HepG2 (cell line): ENCODE results near the gene ATP11C. TPM values are rescaled to one million over a fixed set of nuclear protein-coding genes. Genes with fewer than 3 reads are reported as not detected.

ENCODE experiments used
- ATAC-seq: fragments of 200-7000 bp; cut with Tn5 transposase; 3 replicates; pipeline ENCODE4 v1.9.1; 2020; ENCODE audit warnings: mild to moderate bottlenecking, moderate library complexity
- BruUV-seq: library from RNA; stranded (reverse); fragments of 400-500 nt; replicated peaks from 2 replicates; lab custom pipeline; 2021; lab: Mats Ljungman, UMichigan
- CTCF ChIA-PET: fragments of 300-600 bp; formaldehyde crosslinking; extraction: SDS; loops from one replicate; lab custom pipeline; 2021; ENCODE audit warnings: low total read pairs, inconsistent platforms, low intra/inter-chr PET ratio; lab: Yijun Ruan, JAX
- POLR2A ChIA-PET: fragments of 350-600 bp; sonication (Branson Sonifier 250); formaldehyde crosslinking; loops from one replicate; lab custom pipeline; 2020; ENCODE audit warnings: antibody characterized with exemption, inconsistent platforms; lab: Yijun Ruan, JAX
- DNase-seq: peaks from one replicate; pipeline ENCODE4 v3.0.0-alpha.2; 2015; ENCODE audit warnings: low spot score
- FAIRE-seq: peaks from 3 replicates; lab custom pipeline; 2011; peaks lifted over from hg19 to GRCh38; lab: Jason Lieb, UNC
- H2AFZ ChIP-seq: one replicate; pipeline ENCODE4 v1.6.1; 2011; ENCODE audit warnings: low read length, inconsistent platforms
- H3K27ac ChIP-seq: fragments of 300-600 bp; 3 replicates; pipeline ENCODE4 v1.8.0; 2011; ENCODE audit warnings: mixed run types, mild to moderate bottlenecking, mixed read lengths, low read length, inconsistent platforms; ENCODE audit not compliant: insufficient read depth; ENCODE audit errors: extremely low read length
- H3K27me3 ChIP-seq, 2 experiments: fragments of 200-600 bp in 1 of 2; 2 replicates in 1 of 2; 3 replicates in 1 of 2; pipeline versions ENCODE4 v1.6.0 to v1.8.0; 2011; ENCODE audit warnings: low read length in 2 of 2, mild to moderate bottlenecking in 2 of 2, moderate library complexity in 2 of 2, inconsistent platforms in 1 of 2; ENCODE audit not compliant: insufficient read depth in 2 of 2, control insufficient read depth in 1 of 2
- H3K36me3 ChIP-seq, 2 experiments: fragments of 200-600 bp in 1 of 2; replicated peaks in 1 of 2; 2 replicates in 1 of 2; 3 replicates in 1 of 2; pipeline versions ENCODE4 v1.5.1 to v1.8.0; 2011; ENCODE audit warnings: low read length in 2 of 2, inconsistent platforms in 1 of 2; ENCODE audit not compliant: insufficient read depth in 2 of 2, control insufficient read depth in 1 of 2
- H3K4me1 ChIP-seq: 2 replicates; pipeline ENCODE4 v1.5.1; 2012; ENCODE audit warnings: low read length, inconsistent platforms; ENCODE audit not compliant: insufficient read depth
- H3K4me2 ChIP-seq: 2 replicates; pipeline ENCODE4 v1.6.0; 2011; ENCODE audit warnings: low read depth, low read length, inconsistent platforms
- H3K4me3 ChIP-seq, 3 experiments: fragments of 200-600 bp in 1 of 3; sonication (generic), shearing (Covaris generic) in 1 of 3; replicated peaks in 1 of 3; 2 replicates each; pipeline ENCODE4 v1.5.1; 2011 to 2016; ENCODE audit warnings: low read length in 3 of 3, inconsistent platforms in 2 of 3, low read depth in 2 of 3, mild to moderate bottlenecking in 2 of 3, control low read depth in 1 of 3, mixed read lengths in 1 of 3; ENCODE audit not compliant: insufficient read depth in 1 of 3
- H3K79me2 ChIP-seq: one replicate; pipeline ENCODE4 v1.6.1; 2011; ENCODE audit warnings: low read length, inconsistent platforms; ENCODE audit not compliant: insufficient read depth
- H3K9ac ChIP-seq: 2 replicates; pipeline ENCODE4 v1.6.0; 2011; ENCODE audit warnings: mild to moderate bottlenecking, low read depth, low read length, inconsistent platforms; ENCODE audit not compliant: insufficient read depth
- H3K9me3 ChIP-seq: 2 replicates; pipeline ENCODE4 v1.5.1; 2012; ENCODE audit warnings: mild to moderate bottlenecking, low read length
- H4K20me1 ChIP-seq: 2 replicates; pipeline ENCODE4 v1.6.0; 2011; ENCODE audit warnings: inconsistent platforms, mild to moderate bottlenecking, low read length, moderate library complexity; ENCODE audit not compliant: insufficient read depth
- DR1 ChIP-seq: sonication (generic); formaldehyde crosslinking; IDR thresholded peaks from 2 replicates; pipeline ENCODE4 v1.8.0; 2021; ENCODE audit warnings: mild to moderate bottlenecking, missing genetic modification reagents, inconsistent platforms
- FOXJ3 ChIP-seq: sonication (generic); formaldehyde crosslinking; IDR thresholded peaks from 2 replicates; pipeline ENCODE4 v1.4.0; 2020; ENCODE audit warnings: missing genetic modification reagents, mild to moderate bottlenecking, borderline replicate concordance
- HNF4A ChIP-seq: sonication (generic); formaldehyde crosslinking; IDR thresholded peaks from 2 replicates; pipeline ENCODE4 v1.4.0; 2020; ENCODE audit warnings: missing genetic modification reagents
- KMT2A ChIP-seq: sonication (generic); formaldehyde crosslinking; IDR thresholded peaks from 2 replicates; pipeline ENCODE4 v1.4.0; 2020; ENCODE audit warnings: missing genetic modification reagents
- KMT2B ChIP-seq: IDR thresholded peaks from 2 replicates; pipeline ENCODE4 v1.6.1; 2016; ENCODE audit warnings: missing genetic modification reagents, missing compliant biosample characterization
- NFKBIZ ChIP-seq: IDR thresholded peaks from 2 replicates; pipeline ENCODE4 v1.6.1; 2018; ENCODE audit warnings: missing genetic modification reagents, missing compliant biosample characterization
- ONECUT2 ChIP-seq: sonication (generic); formaldehyde crosslinking; IDR thresholded peaks from 2 replicates; pipeline ENCODE4 v1.4.0; 2020; ENCODE audit warnings: missing genetic modification reagents
- PPARG ChIP-seq: conservative IDR thresholded peaks from 2 replicates; pipeline ENCODE4 v1.6.1; 2016; ENCODE audit warnings: missing biosample characterization, missing genetic modification reagents
- SCMH1 ChIP-seq: sonication (generic); formaldehyde crosslinking; IDR thresholded peaks from 2 replicates; pipeline ENCODE4 v1.9.0; 2021; ENCODE audit warnings: missing genetic modification reagents, mild to moderate bottlenecking, borderline replicate concordance
- SNRNP70 ChIP-seq: fragments of 200-400 bp; formaldehyde crosslinking; IDR thresholded peaks from 2 replicates; pipeline ENCODE4 v1.6.1; 2017; ENCODE audit warnings: mild to moderate bottlenecking, low read depth, low read length, moderate library complexity
- SP140L ChIP-seq: sonication (generic); formaldehyde crosslinking; IDR thresholded peaks from 2 replicates; pipeline ENCODE4 v1.4.0; 2020; ENCODE audit warnings: missing genetic modification reagents, borderline replicate concordance
- TRAFD1 ChIP-seq: sonication (generic); formaldehyde crosslinking; IDR thresholded peaks from 2 replicates; pipeline ENCODE4 v1.5.1; 2020; ENCODE audit warnings: missing genetic modification reagents, mild to moderate bottlenecking, borderline replicate concordance
- ZBTB49 ChIP-seq: sonication (generic); formaldehyde crosslinking; IDR thresholded peaks from 2 replicates; pipeline ENCODE4 v1.4.0; 2020; ENCODE audit warnings: missing genetic modification reagents, borderline replicate concordance
- ZBTB7A ChIP-seq: sonication (generic); formaldehyde crosslinking; IDR thresholded peaks from 2 replicates; pipeline ENCODE4 v1.8.0; 2022; ENCODE audit warnings: mild to moderate bottlenecking, missing genetic modification reagents
- ZEB1 ChIP-seq: IDR thresholded peaks from 2 replicates; pipeline ENCODE4 v1.6.1; 2012; ENCODE audit warnings: mild to moderate bottlenecking, low read depth, inconsistent platforms; ENCODE audit not compliant: insufficient replicate concordance
- ZNF101 ChIP-seq: sonication (generic); formaldehyde crosslinking; IDR thresholded peaks from 2 replicates; pipeline ENCODE4 v1.4.0; 2020; ENCODE audit warnings: mild to moderate bottlenecking, low read depth, missing genetic modification reagents, borderline replicate concordance
- ZNF160 ChIP-seq: sonication (generic); formaldehyde crosslinking; IDR thresholded peaks from 2 replicates; pipeline ENCODE4 v1.8.0; 2022; ENCODE audit warnings: mild to moderate bottlenecking, inconsistent platforms, missing genetic modification reagents
- ZNF3 ChIP-seq: IDR thresholded peaks from 2 replicates; pipeline ENCODE4 v1.7.0; 2017; ENCODE audit warnings: inconsistent platforms
- ZNF367 ChIP-seq: sonication (generic); formaldehyde crosslinking; IDR thresholded peaks from 2 replicates; pipeline ENCODE4 v1.4.0; 2020; ENCODE audit warnings: missing genetic modification reagents, borderline replicate concordance
- WGBS: methylation state at CpG from one replicate; pipeline ENCODE4 v1.1.6; 2017; ENCODE audit warnings: low lambda C conversion rate; 5-methylcytosine and 5-hydroxymethylcytosine counted together
- in situ Hi-C: cut with HindIII; loops from 2 replicates; pipeline ENCODE4 v1.10.0; 2017; ENCODE audit warnings: low pct_unique_long_range_greater_than_20kb; ENCODE audit not compliant: extremely low pct_ligation_motif_present
- intact Hi-C: fragments of 100-400 bp; cut with micrococcal nuclease; formaldehyde crosslinking; loops from one replicate; pipeline ENCODE4 v1.10.0; 2022; ENCODE audit not compliant: unreplicated experiment
- polyA plus RNA-seq, 8 experiments: library from polyadenylated mRNA; depleted of rRNA in 3 of 8; stranded (reverse) in 7 of 8; unstranded in 1 of 8; fragments of >200 nt; fragmentation: Illumina TruSeq in 4 of 8; extraction: Trizol in 4 of 8; gene quantifications; 2 replicates each; pipeline versions ENCODE4 v1.2.1 to v1.2.3, GENCODE V29; 2011 to 2016; ENCODE audit warnings: low read depth in 4 of 8, missing spikeins in 1 of 8, mixed read lengths in 1 of 8; ENCODE audit not compliant: insufficient read depth in 1 of 8
- total RNA-seq, 5 experiments: library from RNA; depleted of rRNA; stranded (reverse); fragments of >200 nt; fragmentation: Illumina TruSeq; extraction: Trizol; gene quantifications; 2 replicates each; pipeline ENCODE4 v1.2.3, GENCODE V29; 2016; ENCODE audit warnings: low read depth in 1 of 5
- TF ChIP-seq, protein P1 (sequence below): IDR thresholded peaks from 2 replicates; pipeline ENCODE4 v1.6.1; 2016; ENCODE audit warnings: missing genetic modification reagents, missing compliant biosample characterization

Gene ATP11C
- total and polyA plus RNA-seq, 2 of the 13 experiments (the other 11 are each of a cell fraction or from before 2014, with no cell fraction given): 8.5 to 16.9 TPM

DNA sequence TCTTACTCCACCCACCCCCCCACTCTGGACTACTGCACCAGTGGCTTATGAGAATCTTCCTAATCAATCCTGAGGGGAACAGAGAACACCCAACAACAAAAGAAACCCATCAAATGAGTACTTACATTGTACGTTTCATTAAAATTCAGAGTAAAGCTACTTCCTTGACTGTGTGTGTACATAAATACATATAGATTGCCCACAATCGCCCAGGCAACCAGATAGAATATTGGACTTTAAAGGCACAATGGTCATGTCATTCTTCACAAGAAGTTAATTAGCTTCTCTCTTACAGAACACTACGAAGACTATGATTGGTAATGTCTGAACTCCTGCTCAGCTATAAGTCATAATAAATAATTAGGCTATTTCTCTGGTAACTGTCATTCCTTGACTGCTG is 12.2 kb upstream of the ATP11C start:
- no peak for FAIRE-seq
- ChIA-PET POLR2A (interaction anchor here (0.8 kb wide), 1 partner anchor 12 kb away, joined by 3 read pairs; the partner anchor contains the start of gene ATP11C), CTCF (no interaction called here)
- WGBS: 16% methylated on average over 3 of the region's 3 CpGs
- Histone ChIP-seq H3K79me2 (no peaks in the 10 kb centered on the region), H3K27me3 (no peaks in the 10 kb centered on the region), H3K36me3 (no peaks in the 10 kb centered on the region), H3K27ac (no peak overlapping the region), H3K9ac (no peak overlapping the region), H3K4me1 (no peaks in the 10 kb centered on the region), H3K4me3 (no peak overlapping the region), H3K9me3 (no peaks in the 10 kb centered on the region), H2AFZ (no peak overlapping the region), H4K20me1 (no peaks in the 10 kb centered on the region), H3K4me2 (no peak overlapping the region)
- ATAC-seq: no peak
- in situ Hi-C loops: no loop called here
- TF ChIP-seq ONECUT2 (no peak), ZBTB7A (CRISPR knock-in tag) (no peak), TRAFD1 (no peak), ZBTB49 (CRISPR knock-in tag) (no peak), ZNF3 (CRISPR knock-in tag) (no peak), ZEB1 (no peak), PPARG (CRISPR knock-in tag) (no peak), ZNF160 (CRISPR knock-in tag) (no peak), SCMH1 (no peak), HNF4A (CRISPR knock-in tag) (no peak), NFKBIZ (CRISPR knock-in tag) (no peak), SP140L (no peak), ZNF367 (CRISPR knock-in tag) (no peak), FOXJ3 (CRISPR knock-in tag) (no peak), SNRNP70 (no peak), DR1 (CRISPR knock-in tag) (no peak), ZNF101 (CRISPR knock-in tag) (no peak), KMT2B (CRISPR knock-in tag) (no peak), KMT2A (CRISPR knock-in tag) (no peak)
- TF ChIP-seq, protein P1, sequence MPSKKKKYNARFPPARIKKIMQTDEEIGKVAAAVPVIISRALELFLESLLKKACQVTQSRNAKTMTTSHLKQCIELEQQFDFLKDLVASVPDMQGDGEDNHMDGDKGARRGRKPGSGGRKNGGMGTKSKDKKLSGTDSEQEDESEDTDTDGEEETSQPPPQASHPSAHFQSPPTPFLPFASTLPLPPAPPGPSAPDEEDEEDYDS (CRISPR knock-in tag): no peak
- no TSS peak for BruUV-seq
- intact Hi-C loops: no loop called here
- DNase-seq: no peak
